H9 (cell line): ENCODE results near the gene APPBP2. TPM values are rescaled to one million over a fixed set of nuclear protein-coding genes. Genes with fewer than 3 reads are reported as not detected.
A peak's percentile ranks its signal among the peaks of the same experiment; 100 is the strongest.

Experiments used
- DNase-seq: peaks from one replicate; pipeline ENCODE4 v3.0.0-alpha.2; 2017
- H2AFZ ChIP-seq: one replicate; pipeline ENCODE4 v1.6.1; 2013; ENCODE audit warnings: mild to moderate bottlenecking, low read length, control low read depth, moderate library complexity
- H2AK5ac ChIP-seq: 2 replicates; pipeline ENCODE4 v1.6.1; 2013; ENCODE audit warnings: low read length, control low read depth, mixed read lengths; ENCODE audit not compliant: insufficient read length
- H2BK120ac ChIP-seq: one replicate; pipeline ENCODE4 v1.6.1; 2013; ENCODE audit warnings: low read depth, mild to moderate bottlenecking, low read length, control low read depth, inconsistent platforms; ENCODE audit not compliant: poor library complexity, severe bottlenecking
- H2BK12ac ChIP-seq: 2 replicates; pipeline ENCODE4 v1.6.1; 2013; ENCODE audit warnings: low read length, control low read depth, mixed read lengths, low read depth; ENCODE audit not compliant: insufficient read length
- H2BK15ac ChIP-seq: 2 replicates; pipeline ENCODE4 v1.6.1; 2013; ENCODE audit warnings: low read depth, low read length, control low read depth
- H2BK20ac ChIP-seq: one replicate; pipeline ENCODE4 v1.6.1; 2013; ENCODE audit warnings: low read depth, mild to moderate bottlenecking, low read length, control low read depth, inconsistent platforms; ENCODE audit not compliant: poor library complexity, severe bottlenecking
- H2BK5ac ChIP-seq: 2 replicates; pipeline ENCODE4 v1.6.1; 2013; ENCODE audit warnings: low read length, control low read depth, mixed read lengths; ENCODE audit not compliant: insufficient read length
- H3K14ac ChIP-seq: 2 replicates; pipeline ENCODE4 v1.6.1; 2013; ENCODE audit warnings: low read length, control low read depth; ENCODE audit not compliant: insufficient read depth
- H3K18ac ChIP-seq: 2 replicates; pipeline ENCODE4 v1.6.1; 2013; ENCODE audit warnings: low read depth, mild to moderate bottlenecking, mixed read lengths, low read length, control low read depth; ENCODE audit not compliant: insufficient read length
- H3K23ac ChIP-seq: 2 replicates; pipeline ENCODE4 v1.6.1; 2013; ENCODE audit warnings: low read length, control low read depth, mixed read lengths, low read depth; ENCODE audit not compliant: insufficient read length
- H3K23me2 ChIP-seq: 2 replicates; pipeline ENCODE4 v1.6.1; 2013; ENCODE audit warnings: low read depth, mild to moderate bottlenecking, mixed read lengths, low read length, control low read depth; ENCODE audit not compliant: insufficient read length, poor library complexity, severe bottlenecking
- H3K27ac ChIP-seq: 2 replicates; pipeline ENCODE4 v1.5.1; 2013; ENCODE audit warnings: low read length, control low read depth, mixed read lengths, low read depth; ENCODE audit not compliant: insufficient read length
- H3K27me3 ChIP-seq: 2 replicates; pipeline ENCODE4 v1.6.1; 2013; ENCODE audit warnings: low read length, control low read depth, inconsistent platforms; ENCODE audit not compliant: insufficient read depth
- H3K4ac ChIP-seq: 2 replicates; pipeline ENCODE4 v1.6.1; 2013; ENCODE audit warnings: low read depth, mild to moderate bottlenecking, control low read depth, inconsistent platforms, low read length, moderate library complexity
- H3K4me1 ChIP-seq: 2 replicates; pipeline ENCODE4 v1.6.1; 2013; ENCODE audit warnings: low read length, control low read depth, inconsistent platforms; ENCODE audit not compliant: insufficient read depth
- H3K4me2 ChIP-seq: 2 replicates; pipeline ENCODE4 v1.6.1; 2013; ENCODE audit warnings: low read length, control low read depth, mixed read lengths; ENCODE audit not compliant: insufficient read length, insufficient read depth
- H3K56ac ChIP-seq: 2 replicates; pipeline ENCODE4 v1.6.1; 2013; ENCODE audit warnings: low read depth, mild to moderate bottlenecking, mixed read lengths, low read length, control low read depth; ENCODE audit not compliant: insufficient read length
- H3K79me1 ChIP-seq: 2 replicates; pipeline ENCODE4 v1.6.1; 2013; ENCODE audit warnings: low read depth, mild to moderate bottlenecking, moderate library complexity, low read length, control low read depth, inconsistent platforms; ENCODE audit not compliant: insufficient read depth, poor library complexity, severe bottlenecking
- H3K79me2 ChIP-seq: 2 replicates; pipeline ENCODE4 v1.6.1; 2013; ENCODE audit warnings: low read length, control low read depth, inconsistent platforms; ENCODE audit not compliant: insufficient read depth
- H3K9ac ChIP-seq: 2 replicates; pipeline ENCODE4 v1.6.1; 2013; ENCODE audit warnings: low read length, control low read depth, mixed read lengths; ENCODE audit not compliant: insufficient read length; ENCODE audit errors: extremely low read depth
- H3K9me3 ChIP-seq: one replicate; pipeline ENCODE4 v1.6.1; 2013; ENCODE audit warnings: low read depth, low read length, inconsistent platforms; ENCODE audit not compliant: control insufficient read depth
- H3T11ph ChIP-seq: one replicate; pipeline ENCODE4 v1.6.1; 2013; ENCODE audit warnings: mild to moderate bottlenecking, low read length, control low read depth, inconsistent platforms
- H4K20me1 ChIP-seq: one replicate; pipeline ENCODE4 v1.6.1; 2013; ENCODE audit not compliant: control insufficient read depth, insufficient read length, insufficient read depth
- H4K5ac ChIP-seq: 2 replicates; pipeline ENCODE4 v1.6.1; 2013; ENCODE audit warnings: low read depth, mild to moderate bottlenecking, mixed read lengths, low read length, control low read depth; ENCODE audit not compliant: insufficient read length
- H4K8ac ChIP-seq: replicated peaks from 2 replicates; pipeline ENCODE4 v1.6.1; 2013; ENCODE audit warnings: low read length, control low read depth, mixed read lengths, low read depth; ENCODE audit not compliant: insufficient read length
- H4K91ac ChIP-seq: 2 replicates; pipeline ENCODE4 v1.6.1; 2013; ENCODE audit warnings: low read depth, mild to moderate bottlenecking, moderate library complexity, mixed read lengths, low read length, control low read depth; ENCODE audit not compliant: insufficient read length
- H3K27ac Mint-ChIP-seq, 3 experiments: 2 replicates in 2 of 3; 3 replicates in 1 of 3; pipeline ENCODE4 v1.8.0; 2020 to 2021; ENCODE audit warnings: mixed read lengths in 3 of 3, mild to moderate bottlenecking in 1 of 3, moderate library complexity in 1 of 3
- H3K27me3 Mint-ChIP-seq: 2 replicates; pipeline ENCODE4 v1.8.0; 2021; ENCODE audit warnings: low read depth, mild to moderate bottlenecking, moderate library complexity, mixed read lengths
- H3K36me3 Mint-ChIP-seq, 3 experiments: 2 replicates in 2 of 3; 3 replicates in 1 of 3; pipeline ENCODE4 v1.8.0; 2020 to 2021; ENCODE audit warnings: low read depth in 3 of 3, mixed read lengths in 3 of 3; ENCODE audit not compliant: insufficient read depth in 1 of 3
- H3K4me1 Mint-ChIP-seq, 2 experiments: 2 replicates each; pipeline ENCODE4 v1.8.0; 2020; ENCODE audit warnings: mixed read lengths in 2 of 2
- H3K4me3 Mint-ChIP-seq, 2 experiments: 2 replicates in 1 of 2; 3 replicates in 1 of 2; pipeline ENCODE4 v1.8.0; 2020 to 2021; ENCODE audit warnings: mild to moderate bottlenecking in 2 of 2, mixed read lengths in 2 of 2, moderate library complexity in 1 of 2
- H3K9me3 Mint-ChIP-seq, 2 experiments: 2 replicates in 1 of 2; 3 replicates in 1 of 2; pipeline ENCODE4 v1.8.0; 2020; ENCODE audit warnings: mild to moderate bottlenecking in 2 of 2, mixed read lengths in 2 of 2, moderate library complexity in 1 of 2
- CTCF ChIP-seq: fragments of 200-600 bp; sonication (generic); conservative IDR thresholded peaks from 3 replicates; pipeline ENCODE4 v1.8.0; 2021; ENCODE audit warnings: antibody characterized with exemption, mild to moderate bottlenecking
- WGBS: extraction: QIAGEN DNeasy Blood & Tissue Kit; methylation state at CpG from one replicate; pipeline ENCODE4 v1.1.7; 2013; ENCODE audit warnings: missing lambda C conversion rate, low lambda C conversion rate, mixed read lengths; ENCODE audit not compliant: insufficient read length; ENCODE audit errors: extremely low coverage; 5-methylcytosine and 5-hydroxymethylcytosine counted together
- total RNA-seq: library from RNA; stranded (reverse); gene quantifications from 2 replicates; pipeline ENCODE4 v1.2.1, GENCODE V29; 2021

The APPBP2 gene
- total RNA-seq, 1 experiment from 2014 or later, result 17.0 TPM

GRCh38 chr17:60501589-60501988 is 24.5 kb downstream of the APPBP2 start:
- H2BK12ac ChIP-seq, result no peak overlapping the region
- no peak overlapping the region for H3K4me2 ChIP-seq
- no peak overlapping the region for H3K14ac ChIP-seq
- Mint-ChIP-seq H3K27me3 (no peaks in the 10 kb centered on the region), H3K36me3 (peaks cover 17 to 30% (median 26%) of the 10 kb centered on the region in 3 experiments; a peak in 6 of 7 replicates), H3K4me1 (0 out of 4 replicates have a peak, but pooled peaks cover 0 to 3% of the 10 kb centered on the region in 2 experiments), H3K9me3 (peaks cover 0 to 4% of the 10 kb centered on the region in 2 experiments; a peak in 1 of 5 replicates), H3K4me3 (no peak overlapping the region), H3K27ac (peak overlapping the region in 1 of 3 experiments; percentile 34; a peak in 1 of 7 replicates)
- no peaks in the 10 kb centered on the region for H3K23me2 ChIP-seq
- no peak overlapping the region for H4K8ac ChIP-seq
- no peak for TF ChIP-seq CTCF
- no peak overlapping the region for H2BK5ac ChIP-seq
- no peak overlapping the region for H3K4ac ChIP-seq
- H2BK20ac ChIP-seq, result no peak overlapping the region
- no peaks in the 10 kb centered on the region for H3K27me3 ChIP-seq
- peaks cover 7% of the 10 kb centered on the region for H3K79me1 ChIP-seq
- no peak for DNase-seq
- H3K9ac ChIP-seq, result no peak overlapping the region
- H2AK5ac ChIP-seq, result no peak overlapping the region
- no peaks in the 10 kb centered on the region for H4K20me1 ChIP-seq
- no CpG with 5 or more reads among the region's 2 CpGs for WGBS
- no peak overlapping the region for H3K56ac ChIP-seq
- no peaks in the 10 kb centered on the region for H3K4me1 ChIP-seq
- no peak overlapping the region for H3T11ph ChIP-seq
- H2BK15ac ChIP-seq, result no peak overlapping the region
- H3K79me2 ChIP-seq, result no peaks in the 10 kb centered on the region; the same call in 1 of the 2 replicates
- no peak overlapping the region for H4K91ac ChIP-seq
- no peak overlapping the region for H2BK120ac ChIP-seq
- no peak overlapping the region for H4K5ac ChIP-seq
- H3K18ac ChIP-seq, result no peak overlapping the region
- H3K23ac ChIP-seq, result no peak overlapping the region
- no peak overlapping the region for H2AFZ ChIP-seq
- no peaks in the 10 kb centered on the region for H3K9me3 ChIP-seq
- H3K27ac ChIP-seq, result no peak overlapping the region
